NCI-H1092 (cell line): ENCODE data around the gene SNCAIP.
"Not testable (repeated sequence)": the region's sequence is repeated elsewhere in the genome, so short reads cannot be mapped to it uniquely, and the experiment has no call there.

Experiments
- DNase-seq: peaks from one replicate; lab custom pipeline; 2025; lab: John Stamatoyannopoulos, UW

Gene SNCAIP

DNA sequence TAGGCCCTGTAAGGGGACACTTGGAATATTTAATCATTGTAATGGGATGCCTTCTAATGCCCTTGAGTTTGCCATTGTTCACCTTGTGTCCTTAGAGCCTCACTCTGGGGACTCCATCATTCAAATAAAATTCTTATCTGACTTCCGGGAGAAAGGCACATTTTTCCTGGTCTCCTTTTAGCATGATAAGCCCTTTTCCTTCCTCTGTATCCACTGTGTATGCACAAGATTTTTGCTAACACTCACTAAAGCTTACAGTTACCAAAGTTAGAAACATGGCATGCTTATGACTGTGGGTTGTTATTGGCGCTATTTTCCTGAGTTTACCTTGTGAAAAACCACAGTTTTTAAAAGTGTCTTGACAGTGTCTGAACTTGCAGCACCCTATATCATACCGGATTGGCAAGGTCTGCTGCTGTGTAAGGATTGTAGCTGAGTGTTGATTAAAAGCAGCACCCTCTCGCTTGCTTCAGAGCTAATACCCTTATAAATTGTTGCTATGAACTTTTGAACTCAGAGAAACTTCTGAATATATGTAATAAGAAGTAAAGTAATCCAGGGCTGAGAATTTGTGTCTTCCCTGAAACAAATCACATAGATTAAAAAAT lies 46.4 kb downstream of the SNCAIP start:
- DNase-seq, result no peak

DNA sequence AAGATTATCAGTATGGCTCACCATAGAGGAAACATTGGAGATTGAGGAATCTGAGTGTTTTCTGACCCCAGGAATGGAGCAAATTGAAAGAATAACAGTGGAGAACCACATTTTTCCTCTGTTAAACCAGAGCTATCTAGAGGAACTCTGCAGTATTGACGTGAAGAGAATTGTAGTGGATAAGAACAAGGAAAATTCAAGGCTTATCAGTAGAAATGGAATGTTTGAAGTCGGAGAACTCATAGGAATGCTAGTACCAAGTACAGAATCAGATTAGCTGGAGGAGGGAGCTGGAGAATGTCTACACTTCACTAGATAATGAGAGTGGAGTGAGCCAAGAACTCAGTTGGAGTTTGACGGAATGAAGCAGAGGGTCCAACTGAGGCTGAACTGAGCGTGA lies 50.3 kb downstream of the SNCAIP start:
- DNase-seq, result no peak

DNA sequence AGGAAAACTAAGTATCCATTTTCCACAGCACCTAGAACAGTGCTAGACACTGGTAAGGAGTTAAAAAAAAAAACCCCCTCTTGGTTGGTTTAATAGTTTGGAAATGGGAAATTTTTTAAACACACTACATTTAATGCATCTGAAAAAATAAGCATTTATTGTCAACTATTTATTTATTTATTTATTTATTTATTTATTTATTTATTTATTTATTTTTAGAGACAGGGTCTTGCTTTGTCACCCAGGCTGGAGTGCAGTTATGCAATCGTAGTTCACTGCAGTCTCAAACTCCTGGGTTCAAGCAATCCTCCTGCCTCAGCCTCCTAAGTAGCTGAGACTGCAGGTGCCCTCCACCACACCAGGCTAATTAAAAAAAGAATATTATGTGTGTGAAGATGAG lies 51.6 kb downstream of the SNCAIP start:
- no peak for DNase-seq

DNA sequence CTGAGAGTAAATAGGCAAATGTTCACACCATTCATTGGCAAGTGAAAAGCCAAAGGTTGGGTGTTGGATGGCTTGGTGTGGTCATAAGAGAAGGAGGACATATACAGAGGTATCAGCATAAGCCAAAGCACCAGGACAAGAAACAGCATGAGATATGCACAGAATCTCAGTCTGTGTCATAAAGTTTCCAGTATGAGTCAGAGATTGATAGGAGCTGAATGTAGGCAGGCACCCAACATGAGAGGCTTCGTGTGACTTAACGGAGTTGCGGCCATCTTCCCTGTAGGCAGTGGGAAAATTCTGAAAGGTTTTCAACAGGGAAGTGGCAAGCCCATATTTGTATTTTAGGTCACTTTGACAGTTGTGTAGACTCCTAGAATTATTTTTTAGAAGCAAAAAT lies 54.5 kb downstream of the SNCAIP start:
- DNase-seq, result no peak

DNA sequence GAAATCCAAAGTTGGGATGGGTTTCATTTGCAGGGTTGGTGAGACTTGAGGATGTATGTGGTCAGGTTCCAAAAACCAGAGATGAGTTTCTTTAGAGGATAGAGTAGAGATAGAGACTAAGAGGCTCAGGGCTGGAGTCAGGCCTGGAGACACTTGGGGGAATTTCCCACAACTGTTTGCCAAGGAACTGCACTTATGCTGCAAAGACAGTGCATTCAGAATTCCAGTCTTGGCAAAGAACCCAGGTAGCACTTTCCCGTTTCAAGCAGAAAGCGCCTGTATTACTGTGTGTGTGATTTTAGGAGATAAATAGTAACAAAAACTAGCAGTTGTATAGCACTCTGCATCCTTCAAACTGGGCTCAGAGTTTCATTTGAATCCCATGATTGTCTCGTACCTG lies 55.4 kb downstream of the SNCAIP start:
- no peak for DNase-seq

- no peak for DNase-seq
Observed at GRCh38 chr5:122368510-122369251, 56.6 kb downstream of the SNCAIP start.

DNA sequence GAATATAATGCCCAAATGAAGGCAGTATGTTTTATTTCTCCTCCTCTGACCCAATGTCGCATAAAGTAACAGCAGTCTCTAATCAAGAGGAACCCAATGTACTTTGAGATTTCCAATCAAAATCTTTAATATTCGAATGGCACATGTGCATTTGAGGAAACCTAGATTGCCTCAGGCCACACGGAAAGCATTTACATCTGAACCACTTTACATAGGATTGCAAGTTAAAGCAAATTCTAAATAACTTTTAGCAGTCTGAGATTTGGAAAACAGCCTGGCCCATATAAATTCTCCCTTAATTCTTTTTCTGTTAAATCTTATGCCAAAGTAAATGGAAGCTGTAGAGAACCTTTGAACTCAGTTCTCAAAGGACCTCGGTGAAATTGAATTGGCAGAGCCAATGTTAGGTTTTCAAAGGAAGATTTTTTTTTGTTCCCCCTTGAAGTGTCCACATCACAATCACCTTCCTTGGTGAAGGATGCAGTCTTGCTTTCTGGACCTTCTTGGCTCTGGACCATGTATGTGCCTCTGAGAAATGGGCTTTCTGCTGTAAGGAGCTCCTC lies 57.3 kb downstream of the SNCAIP start:
- no peak for DNase-seq

- no peak for DNase-seq
Observed at GRCh38 chr5:122371511-122372151, 59.6 kb downstream of the SNCAIP start.

DNA sequence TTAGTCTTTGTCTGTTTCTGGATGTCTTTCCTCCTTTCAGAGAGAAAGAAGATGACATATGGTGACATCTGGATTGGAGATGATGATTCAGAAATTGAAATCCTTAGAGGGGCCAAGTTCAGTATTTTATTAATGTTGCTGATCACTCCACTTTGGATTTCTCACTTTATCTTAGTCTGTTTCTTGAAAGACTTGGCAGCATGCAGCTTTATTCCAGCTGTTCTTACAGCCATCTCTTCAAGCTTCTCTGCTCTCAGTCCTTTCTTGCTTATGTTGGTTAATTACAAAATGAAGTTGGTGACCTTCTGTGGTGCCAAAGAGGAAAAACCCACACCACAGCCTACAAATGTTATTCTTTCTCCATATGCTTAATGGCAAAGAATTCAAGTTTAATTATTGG lies 62.1 kb downstream of the SNCAIP start:
- DNase-seq, result no peak

GRCh38 chr5:122375801-122376200 lies 63.8 kb downstream of the SNCAIP start:
- DNase-seq, result no peak

DNA sequence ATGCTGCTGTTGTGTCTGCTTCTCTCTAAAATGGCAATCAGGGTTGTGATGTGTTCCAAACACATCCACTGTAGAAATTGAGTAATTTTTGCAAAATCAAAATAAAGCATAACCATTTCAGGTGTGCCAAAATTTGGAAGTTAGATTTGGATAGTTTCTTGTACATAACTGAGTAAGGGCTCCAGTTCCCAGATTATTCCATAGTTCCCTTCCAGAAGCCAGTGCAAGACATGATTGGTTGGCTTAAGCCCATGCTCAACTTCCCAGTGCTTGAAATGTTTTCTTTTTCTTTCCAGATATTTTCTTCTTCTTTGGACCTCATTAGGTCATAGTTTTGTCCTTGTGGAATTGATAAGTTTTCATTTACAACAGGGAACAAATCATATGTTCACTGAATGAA lies 64.2 kb downstream of the SNCAIP start:
- no peak for DNase-seq

DNA sequence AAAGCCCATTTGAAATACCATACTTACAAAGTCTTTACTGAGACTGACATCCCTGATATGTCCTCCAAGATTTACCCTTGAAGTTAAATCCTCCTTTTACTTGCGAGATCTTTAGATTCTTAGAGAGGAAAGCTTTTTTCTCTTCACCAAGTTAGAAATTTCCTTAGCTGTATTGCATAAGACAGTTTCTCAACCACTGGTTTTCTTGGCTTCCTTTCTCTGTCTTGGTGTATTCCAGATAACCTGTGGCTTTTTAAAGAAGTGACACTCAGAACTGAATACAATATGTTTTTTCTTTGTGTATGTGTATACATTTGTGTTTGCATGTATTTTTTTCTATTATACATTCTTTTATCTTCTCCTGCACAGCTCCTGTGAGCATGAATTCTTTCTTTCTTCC lies 65.0 kb downstream of the SNCAIP start:
- no peak for DNase-seq

- DNase-seq, result not testable (repeated sequence)
Observed at GRCh38 chr5:122382938-122383337, 70.9 kb downstream of the SNCAIP start.

- DNase-seq, result no peak
Observed at GRCh38 chr5:122384739-122385235, 72.8 kb downstream of the SNCAIP start.

GRCh38 chr5:122385286-122385685 lies 73.2 kb downstream of the SNCAIP start:
- no peak for DNase-seq

DNA sequence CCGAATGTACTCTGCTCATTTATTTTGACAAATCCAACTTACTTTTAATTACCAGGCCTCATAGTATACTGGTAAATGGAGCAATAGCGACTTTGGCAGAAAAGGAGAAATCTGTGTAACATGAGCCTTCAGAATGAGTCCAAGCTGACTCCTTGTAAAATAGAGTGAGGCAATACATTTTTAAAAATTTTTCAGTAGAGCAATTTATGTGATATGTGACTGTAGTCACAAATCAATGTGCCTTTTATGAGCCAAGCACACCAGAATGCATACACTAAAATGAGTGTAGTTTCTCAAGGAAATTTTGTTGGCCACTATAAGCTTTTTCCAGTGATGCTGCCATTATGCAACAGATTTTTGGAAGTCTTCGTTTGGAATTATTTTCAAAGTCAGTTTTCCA lies 73.8 kb downstream of the SNCAIP start:
- DNase-seq, result no peak

- DNase-seq, result no peak
Observed at GRCh38 chr5:122390154-122390553, 78.1 kb downstream of the SNCAIP start.

DNA sequence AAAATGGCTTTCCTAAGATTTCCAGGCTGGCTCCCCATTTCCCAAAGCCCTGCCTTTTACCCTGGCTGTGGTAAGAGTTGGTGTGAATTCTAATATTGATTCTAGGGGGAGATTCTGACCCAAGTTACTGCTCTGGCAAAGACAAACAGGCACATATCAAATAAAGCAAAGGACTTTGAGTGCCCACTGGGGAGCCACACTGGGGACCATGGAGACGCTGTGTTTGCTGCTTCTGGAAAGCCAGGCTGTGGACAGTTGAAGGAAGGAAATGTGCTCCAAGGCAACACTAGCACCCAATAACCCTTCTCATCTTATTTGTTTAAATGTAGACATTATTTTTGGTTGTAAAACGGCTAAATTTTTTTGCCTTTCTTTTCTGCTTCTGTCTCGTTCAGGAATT lies 78.7 kb downstream of the SNCAIP start:
- no peak for DNase-seq

DNA sequence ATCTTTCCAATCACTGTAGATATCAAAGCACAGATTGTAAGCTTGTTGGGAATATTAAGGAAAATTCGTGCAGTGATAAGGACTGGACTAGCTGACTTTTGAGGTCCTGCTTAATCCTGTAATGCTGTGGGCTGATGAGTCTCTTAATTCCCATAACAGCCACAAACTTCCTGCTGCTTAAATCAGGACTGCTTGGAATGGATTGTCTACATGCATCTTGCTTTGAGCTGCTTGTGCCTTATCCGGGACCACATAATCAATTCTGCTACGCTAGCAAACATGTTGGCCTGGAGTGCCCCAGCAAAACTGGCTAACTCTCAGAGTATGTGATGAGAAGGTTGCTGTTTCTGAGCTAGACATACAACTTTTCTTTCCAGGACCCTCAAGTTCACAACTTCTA lies 79.6 kb downstream of the SNCAIP start:
- no peak for DNase-seq

GRCh38 chr5:122392224-122392623 lies 80.2 kb downstream of the SNCAIP start:
- DNase-seq, result no peak

- DNase-seq, result no peak
Observed at GRCh38 chr5:122392824-122393223, 80.8 kb downstream of the SNCAIP start.

- no peak for DNase-seq
Observed at GRCh38 chr5:122394284-122394930, 82.4 kb downstream of the SNCAIP start.
